ENCODE data around the gene UBL4B.

- TF ChIP-seq CTCF (IDR thresholded peaks at IDR 0.05) (no peak), POLR2A (IDR thresholded peaks at IDR 0.05) (no peak)
Observed at GRCh38 chr1:110070671-110071242, 41.5 kb upstream of the UBL4B start, which contains the start of gene ALX3.

Measured in prostate gland (tissue), 2 donors.